ENCODE results near the gene SLC41A3. TPM values are rescaled to one million over a fixed set of nuclear protein-coding genes. Genes with fewer than 3 reads are reported as not detected.

SLC41A3 gene
- total RNA-seq, 2 donors from 2014 or later, result 46.8 to 50.4 TPM

GRCh38 chr3:126111566-126112475 is 27.9 kb upstream of the SLC41A3 start:
- Mint-ChIP-seq H3K4me3 (no peak overlapping the region), H3K4me1 (no peaks in the 10 kb centered on the region), H3K9me3 (no peaks in the 10 kb centered on the region), H3K27ac (no peak overlapping the region), H3K27me3 (ENCODE audit: insufficient read depth) (no peaks in the 10 kb centered on the region), H3K36me3 (ENCODE audit: low read depth) (no peaks in the 10 kb centered on the region)
- H3K4me1 ChIP-seq (ENCODE audit: control insufficient read depth, insufficient read depth, low read length), result no peaks in the 10 kb centered on the region
- H3K9me3 ChIP-seq (ENCODE audit: control insufficient read depth, low read length), result no peaks in the 10 kb centered on the region
- no peaks in the 10 kb centered on the region for H3K27me3 ChIP-seq (ENCODE audit: control insufficient read depth, insufficient read depth, low read length, poor library complexity, severe bottlenecking)
- H3K36me3 ChIP-seq (ENCODE audit: control insufficient read depth, insufficient read depth, low read length), result no peaks in the 10 kb centered on the region
- H3K4me3 ChIP-seq (ENCODE audit: low read length), result no peak overlapping the region
- WGBS, 2 experiments (ENCODE audit: insufficient coverage in 1 of 2, insufficient read length in 1 of 2), result 92 to 95% methylated on average over 15 to 18 of the region's 18 CpGs
- no peak for TF ChIP-seq CTCF (conservative IDR thresholded peaks at IDR 0.05)
- no peak overlapping the region for H3K9ac ChIP-seq (ENCODE audit: extremely low read depth, low read length, poor library complexity, severe bottlenecking)
- DNase-seq, result peak; percentile 31
- H3K27ac ChIP-seq (ENCODE audit: low read depth, low read length), result no peak overlapping the region

GRCh38 chr3:126111126-126111551 is 27.2 kb upstream of the SLC41A3 start:
- no peak for TF ChIP-seq CTCF (conservative IDR thresholded peaks at IDR 0.05)
- no peaks in the 10 kb centered on the region for H3K36me3 ChIP-seq (ENCODE audit: control insufficient read depth, insufficient read depth, low read length)
- H3K27me3 ChIP-seq (ENCODE audit: control insufficient read depth, insufficient read depth, low read length, poor library complexity, severe bottlenecking), result no peaks in the 10 kb centered on the region
- no peak overlapping the region for H3K27ac ChIP-seq (ENCODE audit: low read depth, low read length)
- Mint-ChIP-seq H3K36me3 (ENCODE audit: low read depth) (no peaks in the 10 kb centered on the region), H3K4me3 (no peak overlapping the region), H3K4me1 (no peaks in the 10 kb centered on the region), H3K9me3 (no peaks in the 10 kb centered on the region), H3K27me3 (ENCODE audit: insufficient read depth) (no peaks in the 10 kb centered on the region), H3K27ac (no peak overlapping the region)
- no peaks in the 10 kb centered on the region for H3K4me1 ChIP-seq (ENCODE audit: control insufficient read depth, insufficient read depth, low read length)
- WGBS, 2 experiments (ENCODE audit: insufficient coverage in 1 of 2, insufficient read length in 1 of 2), result 91 to 97% methylated on average over 6 to 10 of the region's 10 CpGs
- H3K9me3 ChIP-seq (ENCODE audit: control insufficient read depth, low read length), result no peaks in the 10 kb centered on the region
- H3K9ac ChIP-seq (ENCODE audit: extremely low read depth, low read length, poor library complexity, severe bottlenecking), result no peak overlapping the region
- peak; percentile 23 for DNase-seq
- H3K4me3 ChIP-seq (ENCODE audit: low read length), result no peak overlapping the region

- no peaks in the 10 kb centered on the region for H3K4me1 Mint-ChIP-seq
Observed at GRCh38 chr3:126110431-126111125, 26.7 kb upstream of the SLC41A3 start.

More at GRCh38 chr3:126110431-126111125, 26.7 kb upstream of the SLC41A3 start:
- Histone ChIP-seq H3K9me3 (ENCODE audit: control insufficient read depth, low read length) (no peaks in the 10 kb centered on the region), H3K27ac (ENCODE audit: low read depth, low read length) (no peak overlapping the region), H3K9ac (ENCODE audit: extremely low read depth, low read length, poor library complexity, severe bottlenecking) (no peak overlapping the region), H3K27me3 (ENCODE audit: control insufficient read depth, insufficient read depth, low read length, poor library complexity, severe bottlenecking) (no peaks in the 10 kb centered on the region), H3K4me3 (ENCODE audit: low read length) (no peak overlapping the region), H3K4me1 (ENCODE audit: control insufficient read depth, insufficient read depth, low read length) (no peaks in the 10 kb centered on the region), H3K36me3 (ENCODE audit: control insufficient read depth, insufficient read depth, low read length) (no peaks in the 10 kb centered on the region)
- TF ChIP-seq CTCF (conservative IDR thresholded peaks at IDR 0.05), result no peak
- H3K27ac Mint-ChIP-seq, result no peak overlapping the region
- no peak overlapping the region for H3K4me3 Mint-ChIP-seq
- no peaks in the 10 kb centered on the region for H3K9me3 Mint-ChIP-seq
- WGBS, 2 experiments (ENCODE audit: insufficient coverage in 1 of 2, insufficient read length in 1 of 2), result 93% methylated on average over 5 to 12 of the region's 12 CpGs
- H3K36me3 Mint-ChIP-seq (ENCODE audit: low read depth), result no peaks in the 10 kb centered on the region
- H3K27me3 Mint-ChIP-seq (ENCODE audit: insufficient read depth), result no peaks in the 10 kb centered on the region
- peak; percentile 17 for DNase-seq
